Retina (tissue), 1 donor: ENCODE measurements around the gene PTX4.

ENCODE experiments used
- DNase-seq: peaks from one replicate; pipeline ENCODE4 v3.0.0-alpha.2; 2016

PTX4 gene

GRCh38 chr16:1523581-1524245, 35.0 kb upstream of the PTX4 start:
- DNase-seq: no peak

GRCh38 chr16:1520461-1520860, 31.7 kb upstream of the PTX4 start:
- DNase-seq: no peak

- DNase-seq: no peak
Measured at GRCh38 chr16:1519831-1520230, 31.1 kb upstream of the PTX4 start.

GRCh38 chr16:1518626-1519135, 29.9 kb upstream of the PTX4 start:
- no peak for DNase-seq

GRCh38 chr16:1514507-1514906, 25.8 kb upstream of the PTX4 start:
- no peak for DNase-seq

GRCh38 chr16:1512774-1513173, 24.0 kb upstream of the PTX4 start:
- DNase-seq: no peak

- no peak for DNase-seq
Measured at GRCh38 chr16:1511662-1512569, 23.2 kb upstream of the PTX4 start.

- DNase-seq: no peak
Measured at GRCh38 chr16:1510941-1511351, 22.2 kb upstream of the PTX4 start.

GRCh38 chr16:1510272-1510671, 21.5 kb upstream of the PTX4 start:
- no peak for DNase-seq

- no peak for DNase-seq
Measured at GRCh38 chr16:1509307-1510221, 20.8 kb upstream of the PTX4 start.

- DNase-seq: no peak
Measured at GRCh38 chr16:1508494-1509187, 19.9 kb upstream of the PTX4 start.

GRCh38 chr16:1506494-1507213, 17.9 kb upstream of the PTX4 start:
- DNase-seq: no peak

GRCh38 chr16:1505912-1506311, 17.2 kb upstream of the PTX4 start:
- DNase-seq: no peak

GRCh38 chr16:1505073-1505844, 16.5 kb upstream of the PTX4 start:
- DNase-seq: no peak

- DNase-seq: no peak
Measured at GRCh38 chr16:1503110-1503955, 14.6 kb upstream of the PTX4 start.

GRCh38 chr16:1502092-1503004, 13.6 kb upstream of the PTX4 start:
- no peak for DNase-seq

- no peak for DNase-seq
Measured at GRCh38 chr16:1501630-1502029, 12.9 kb upstream of the PTX4 start.

GRCh38 chr16:1500465-1501150, 11.9 kb upstream of the PTX4 start:
- DNase-seq: no peak
